Stomach (tissue), 4 donors: ENCODE measurements around the gene RAD21L1.

Experiments
- EP300 ChIP-seq: sonication (generic); formaldehyde crosslinking; IDR thresholded peaks from one replicate; pipeline ENCODE4 v1.6.1; 2017; ENCODE audit warnings: antibody characterized with exemption
- POLR2AphosphoS5 ChIP-seq, 3 donors: sonication (generic); formaldehyde crosslinking; IDR thresholded peaks; one replicate each; pipeline ENCODE4 v1.6.1; 2016; ENCODE audit warnings: antibody characterized with exemption in 3 of 3
- TF ChIP-seq, protein P1 (sequence below), 7 experiments: fragments of 450-650 bp in 4 of 7; fragments of 200-600 bp in 3 of 7; sonication (generic) in 3 of 7; IDR thresholded peaks; one replicate each; pipeline ENCODE4 v1.5.1; 2016 to 2019; ENCODE audit warnings: antibody characterized with exemption in 7 of 7, control low read depth in 2 of 7, mild to moderate bottlenecking in 1 of 7

DNA sequence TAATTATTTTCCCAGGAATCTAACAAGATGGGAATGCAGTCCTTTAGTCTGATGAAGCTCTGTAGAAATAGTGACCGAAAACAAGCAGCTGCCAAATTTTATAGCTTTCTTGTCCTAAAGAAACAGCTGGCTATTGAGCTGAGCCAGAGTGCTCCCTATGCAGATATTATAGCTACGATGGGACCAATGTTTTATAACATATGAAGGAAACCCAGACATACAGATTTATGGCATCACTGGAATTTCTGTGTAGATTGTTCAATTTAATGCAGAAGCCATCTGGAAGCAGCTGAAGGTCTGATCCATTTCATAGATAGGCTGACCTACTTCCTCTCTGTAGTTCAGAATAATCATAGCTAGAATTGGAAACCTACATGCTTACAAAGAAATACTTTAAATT, 28.4 kb downstream of the RAD21L1 start:
- TF ChIP-seq POLR2AphosphoS5 (IDR thresholded peaks at IDR 0.05) (no peak), EP300 (no peak)
- TF ChIP-seq, protein P1, sequence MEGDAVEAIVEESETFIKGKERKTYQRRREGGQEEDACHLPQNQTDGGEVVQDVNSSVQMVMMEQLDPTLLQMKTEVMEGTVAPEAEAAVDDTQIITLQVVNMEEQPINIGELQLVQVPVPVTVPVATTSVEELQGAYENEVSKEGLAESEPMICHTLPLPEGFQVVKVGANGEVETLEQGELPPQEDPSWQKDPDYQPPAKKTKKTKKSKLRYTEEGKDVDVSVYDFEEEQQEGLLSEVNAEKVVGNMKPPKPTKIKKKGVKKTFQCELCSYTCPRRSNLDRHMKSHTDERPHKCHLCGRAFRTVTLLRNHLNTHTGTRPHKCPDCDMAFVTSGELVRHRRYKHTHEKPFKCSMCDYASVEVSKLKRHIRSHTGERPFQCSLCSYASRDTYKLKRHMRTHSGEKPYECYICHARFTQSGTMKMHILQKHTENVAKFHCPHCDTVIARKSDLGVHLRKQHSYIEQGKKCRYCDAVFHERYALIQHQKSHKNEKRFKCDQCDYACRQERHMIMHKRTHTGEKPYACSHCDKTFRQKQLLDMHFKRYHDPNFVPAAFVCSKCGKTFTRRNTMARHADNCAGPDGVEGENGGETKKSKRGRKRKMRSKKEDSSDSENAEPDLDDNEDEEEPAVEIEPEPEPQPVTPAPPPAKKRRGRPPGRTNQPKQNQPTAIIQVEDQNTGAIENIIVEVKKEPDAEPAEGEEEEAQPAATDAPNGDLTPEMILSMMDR (IDR thresholded peaks at IDR 0.05): no peak
